Stimulated activated CD8-positive, alpha-beta memory T cell treated with anti-CD3 and anti-CD28 coated beads, Interleukin-7, amount 100 ng/mL, for 4 hours (primary cell): ENCODE data around the gene RASGRP1.

Experiments used
- DNase-seq, 2 donors: peaks; one replicate each; pipeline ENCODE4 v3.0.0-alpha.2; 2020; ENCODE audit warnings: low read depth in 2 of 2

RASGRP1 gene

GRCh38 chr15:38460543-38460942 lies 104.1 kb downstream of the RASGRP1 start:
- no peak for DNase-seq

- DNase-seq: no peak
Observed at GRCh38 chr15:38459480-38459879, 105.1 kb downstream of the RASGRP1 start.

DNA sequence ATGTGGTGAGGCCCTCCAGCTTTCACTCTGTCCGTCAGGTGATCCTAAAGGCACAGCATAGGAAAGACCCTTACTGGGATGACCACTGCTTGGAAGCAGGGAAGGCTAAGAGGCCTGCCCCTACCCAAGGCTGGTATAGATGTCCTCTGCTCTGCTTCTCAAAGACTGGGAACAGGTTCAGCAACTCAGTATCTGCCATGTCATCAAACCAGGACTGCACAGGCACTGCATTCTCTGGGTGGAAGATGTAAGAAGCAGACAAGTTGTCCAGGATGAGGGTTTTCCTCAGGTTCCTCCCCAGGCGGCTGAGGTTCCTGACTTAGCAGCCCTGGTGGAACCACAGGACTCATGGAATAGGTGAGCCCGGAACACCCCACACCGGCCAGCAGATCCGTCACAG lies 106.0 kb downstream of the RASGRP1 start:
- DNase-seq: no peak

DNA sequence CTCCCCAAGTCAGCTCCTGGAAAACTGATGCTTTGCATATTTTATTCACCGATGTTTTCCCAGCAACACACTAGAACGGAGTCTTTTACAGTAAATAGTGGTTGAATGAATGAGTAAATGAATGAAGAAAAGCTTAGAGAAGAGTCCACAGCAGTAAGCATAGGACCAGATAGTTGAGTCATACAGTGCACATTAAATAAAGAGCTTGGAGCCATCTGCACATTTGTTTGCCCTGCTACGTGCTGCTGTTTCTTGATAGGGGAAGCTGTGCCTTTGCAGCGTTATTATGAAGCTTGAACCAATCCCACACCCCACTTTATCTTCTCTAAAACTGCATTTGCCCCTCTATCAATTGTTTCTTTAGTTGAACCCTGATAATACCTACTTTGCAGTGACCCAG lies 109.5 kb downstream of the RASGRP1 start:
- no peak for DNase-seq

DNA sequence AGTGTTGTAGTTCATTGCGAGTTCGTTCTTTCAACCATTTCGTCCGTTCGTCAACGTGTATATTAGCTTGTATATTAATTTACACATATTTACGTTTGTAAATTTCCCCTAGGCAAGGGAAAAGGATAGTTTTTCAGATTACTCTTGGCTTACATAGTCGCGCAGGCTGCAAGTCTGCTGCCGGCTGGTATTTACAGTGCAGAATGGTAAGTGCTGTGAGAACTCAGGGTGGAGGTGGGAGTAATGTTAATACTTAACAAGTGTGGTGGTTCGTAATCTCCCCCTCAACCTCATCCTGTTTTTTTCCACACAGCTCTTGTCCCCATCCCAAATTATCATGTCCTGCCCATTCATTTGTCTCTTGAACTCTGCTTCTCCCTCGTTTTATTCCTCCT lies 109.9 kb downstream of the RASGRP1 start:
- no peak for DNase-seq

DNA sequence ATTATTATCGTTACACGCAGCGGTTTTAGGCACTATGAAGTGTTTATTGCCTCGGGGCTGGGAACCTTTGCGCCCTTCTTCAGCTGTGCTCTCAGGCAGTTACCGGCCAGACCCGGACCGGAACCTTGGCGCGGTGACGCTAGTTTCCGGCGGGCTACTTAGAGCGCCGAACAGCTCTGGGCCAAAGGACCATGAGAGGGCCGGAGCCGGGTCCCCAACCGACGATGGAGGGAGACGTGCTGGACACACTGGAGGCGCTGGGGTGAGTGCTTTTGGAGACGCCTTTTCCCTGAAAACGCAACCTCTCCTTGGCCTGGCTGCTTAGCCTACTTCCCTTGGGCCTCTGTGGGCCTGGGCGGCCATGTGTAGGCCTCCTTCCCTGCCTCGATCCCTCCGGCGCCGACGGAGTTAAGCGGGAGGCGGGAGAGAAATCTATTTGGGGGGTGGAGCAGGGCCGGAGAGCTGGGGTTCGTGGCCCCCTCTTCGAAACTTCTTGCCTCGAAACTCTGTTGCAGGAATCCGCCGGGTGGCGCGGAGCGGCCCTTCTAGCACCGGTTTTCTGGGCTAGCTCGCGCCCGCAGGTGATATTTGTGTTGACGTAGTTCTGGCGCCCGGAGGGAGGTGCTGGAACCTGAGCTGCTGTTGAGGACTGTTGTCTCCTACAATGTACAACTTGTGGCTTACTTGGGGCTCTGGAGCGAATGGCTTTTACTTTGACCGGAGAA lies 110.5 kb downstream of the RASGRP1 start, which contains the start of gene FAM98B:
Gene FAM98B, plus strand, starts transcription at position 157 of the 725 bp plus-strand sequence. Its CDS starts 35 bp downstream, at position 192.
- peak; percentile 73 to 75 for DNase-seq

- DNase-seq: no peak
Observed at GRCh38 chr15:38441130-38441519, 123.5 kb downstream of the RASGRP1 start.

- peak in 1 of 2 donors; percentile 9 for DNase-seq
Observed at GRCh38 chr15:38440353-38441129, 124.1 kb downstream of the RASGRP1 start.
